A549 (cell line): Measurements from ENCODE around the gene TOMM20.
"Not testable (repeated sequence)": the region's sequence is repeated elsewhere in the genome, so short reads cannot be mapped to it uniquely, and the experiment has no call there.

Experiments
- BHLHE40 ChIP-seq: IDR thresholded peaks from 2 replicates; pipeline ENCODE4 v1.6.1; 2012; ENCODE audit warnings: low read depth, low read length, inconsistent platforms
- CBX2 ChIP-seq: fragments of 200-600 bp; sonication (generic); IDR thresholded peaks from 2 replicates; pipeline ENCODE4 v1.6.1; 2016; ENCODE audit warnings: low read depth, mild to moderate bottlenecking, borderline replicate concordance
- CHD2 ChIP-seq: fragments of 150-350 bp; IDR thresholded peaks from 2 replicates; pipeline ENCODE4 v1.6.1; 2014; ENCODE audit warnings: low read length; ENCODE audit not compliant: partially characterized antibody
- CTCF ChIP-seq: fragments of >200 bp; sonication (Bioruptor Twin); formaldehyde crosslinking; IDR thresholded peaks from 3 replicates; pipeline ENCODE4 v1.5.1; 2016
- POLR2A ChIP-seq: IDR thresholded peaks from 2 replicates; pipeline ENCODE4 v1.6.1; 2012; ENCODE audit warnings: mild to moderate bottlenecking, low read length
- RAD21 ChIP-seq, 2 experiments: fragments of >200 bp in 1 of 2; sonication (Bioruptor Twin) in 1 of 2; formaldehyde crosslinking in 1 of 2; IDR thresholded peaks in 1 of 2; conservative IDR thresholded peaks in 1 of 2; 2 replicates in 1 of 2; 3 replicates in 1 of 2; pipeline ENCODE4 v1.6.1; 2012 to 2018; ENCODE audit warnings: inconsistent platforms in 1 of 2
- RFX5 ChIP-seq: fragments of 450-650 bp; IDR thresholded peaks from 2 replicates; pipeline ENCODE4 v1.7.1; 2014; ENCODE audit warnings: antibody characterized with exemption, mild to moderate bottlenecking, moderate library complexity
- TP53 ChIP-seq: fragments of 250-450 bp; sonication (Bioruptor Pico); IDR thresholded peaks from 2 replicates; pipeline ENCODE4 v1.5.0; 2021; ENCODE audit warnings: mild to moderate bottlenecking, moderate library complexity
- USF2 ChIP-seq: fragments of 450-650 bp; IDR thresholded peaks from 2 replicates; pipeline ENCODE4 v1.6.1; 2014; ENCODE audit warnings: antibody characterized with exemption

GRCh38 chr1:235085411-235086117 lies 43.1 kb downstream of the TOMM20 start:
- TF ChIP-seq CHD2; CTCF; RFX5; TP53 (CRISPR knock-in tag); POLR2A; CBX2; BHLHE40; RAD21 (conservative IDR thresholded peaks at IDR 0.05 in 1 of 2, IDR thresholded peaks at IDR 0.05 in 1 of 2); USF2: not testable (repeated sequence)
